Measurements from ENCODE around the gene UBE2K.

DNA sequence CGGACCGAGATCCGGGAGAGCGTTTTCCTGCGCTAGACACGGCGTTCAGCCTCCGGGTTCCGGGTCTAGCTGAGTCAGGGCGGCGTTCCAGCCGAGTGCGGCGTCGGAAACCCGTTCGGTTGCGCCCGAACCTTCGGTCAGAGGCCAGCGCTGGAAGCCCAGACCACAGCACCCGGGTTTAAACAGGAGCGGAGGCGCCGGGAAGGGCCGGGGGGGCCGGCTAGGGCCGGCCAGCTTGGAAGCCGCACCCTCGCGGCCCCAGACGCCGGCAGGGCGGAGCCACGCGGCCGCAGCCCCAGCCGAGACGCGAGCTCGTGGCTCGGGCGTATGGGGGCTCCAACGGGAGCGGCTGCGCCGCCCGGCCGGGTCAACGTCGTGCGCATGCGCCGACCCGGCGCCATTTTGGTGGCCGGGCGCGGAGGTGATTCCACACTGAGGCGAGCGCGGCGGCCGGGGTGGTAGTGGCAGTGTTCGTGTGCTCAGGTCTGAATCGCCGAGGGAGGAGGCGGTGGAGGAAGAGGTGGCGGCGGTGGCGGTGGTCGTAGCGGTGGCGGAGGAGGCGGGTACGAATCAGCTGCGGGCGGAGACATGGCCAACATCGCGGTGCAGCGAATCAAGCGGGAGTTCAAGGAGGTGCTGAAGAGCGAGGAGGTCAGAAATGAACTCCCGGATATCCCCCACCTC, at the start of gene UBE2K:
- TF ChIP-seq POLR2A (IDR thresholded peaks at IDR 0.05) (peak; percentile 90 to 93), CTCF (IDR thresholded peaks at IDR 0.05 in 4 of 5, conservative IDR thresholded peaks at IDR 0.05 in 1 of 5) (no peak)
